Glutamatergic neuron (in vitro differentiated cells): ENCODE data around the gene GRIN1. TPM values are rescaled to one million over a fixed set of nuclear protein-coding genes. Genes with fewer than 3 reads are reported as not detected.

Experiments
- DNase-seq: peaks from one replicate; pipeline ENCODE4 v3.0.0; 2022
- H3K27ac Mint-ChIP-seq: one replicate; pipeline ENCODE4 v1.8.0; 2020; ENCODE audit warnings: mild to moderate bottlenecking, mixed read lengths, inconsistent platforms; ENCODE audit not compliant: unreplicated experiment
- H3K27me3 Mint-ChIP-seq: one replicate; pipeline ENCODE4 v1.8.0; 2020; ENCODE audit warnings: mild to moderate bottlenecking, moderate library complexity, mixed read lengths, inconsistent platforms; ENCODE audit not compliant: unreplicated experiment
- H3K36me3 Mint-ChIP-seq: one replicate; pipeline ENCODE4 v1.8.0; 2020; ENCODE audit warnings: mild to moderate bottlenecking, mixed read lengths, inconsistent platforms; ENCODE audit not compliant: unreplicated experiment
- H3K4me1 Mint-ChIP-seq: one replicate; pipeline ENCODE4 v1.8.0; 2020; ENCODE audit warnings: mild to moderate bottlenecking, low read depth, mixed read lengths, inconsistent platforms; ENCODE audit not compliant: unreplicated experiment
- H3K4me3 Mint-ChIP-seq: one replicate; pipeline ENCODE4 v1.8.0; 2020; ENCODE audit warnings: mild to moderate bottlenecking, mixed read lengths, inconsistent platforms; ENCODE audit not compliant: unreplicated experiment
- H3K9me3 Mint-ChIP-seq: one replicate; pipeline ENCODE4 v1.8.0; 2020; ENCODE audit warnings: mild to moderate bottlenecking, moderate library complexity, mixed read lengths, inconsistent platforms; ENCODE audit not compliant: unreplicated experiment
- CTCF ChIP-seq: fragments of 200-600 bp; sonication (generic); IDR thresholded peaks from one replicate; pipeline ENCODE4 v1.5.0; 2021; ENCODE audit not compliant: partially characterized antibody, unreplicated experiment
- total RNA-seq: library from RNA; stranded (reverse); fragmentation: NEBNext Ultra II Directional; extraction: Animal tissue kit (Norgen Biotek cat#: 25700); gene quantifications from one replicate; pipeline ENCODE4 v1.2.1, GENCODE V29; 2021; ENCODE audit not compliant: unreplicated experiment

Gene GRIN1
- total RNA-seq, 1 donor from 2014 or later, result 5.5 TPM

DNA sequence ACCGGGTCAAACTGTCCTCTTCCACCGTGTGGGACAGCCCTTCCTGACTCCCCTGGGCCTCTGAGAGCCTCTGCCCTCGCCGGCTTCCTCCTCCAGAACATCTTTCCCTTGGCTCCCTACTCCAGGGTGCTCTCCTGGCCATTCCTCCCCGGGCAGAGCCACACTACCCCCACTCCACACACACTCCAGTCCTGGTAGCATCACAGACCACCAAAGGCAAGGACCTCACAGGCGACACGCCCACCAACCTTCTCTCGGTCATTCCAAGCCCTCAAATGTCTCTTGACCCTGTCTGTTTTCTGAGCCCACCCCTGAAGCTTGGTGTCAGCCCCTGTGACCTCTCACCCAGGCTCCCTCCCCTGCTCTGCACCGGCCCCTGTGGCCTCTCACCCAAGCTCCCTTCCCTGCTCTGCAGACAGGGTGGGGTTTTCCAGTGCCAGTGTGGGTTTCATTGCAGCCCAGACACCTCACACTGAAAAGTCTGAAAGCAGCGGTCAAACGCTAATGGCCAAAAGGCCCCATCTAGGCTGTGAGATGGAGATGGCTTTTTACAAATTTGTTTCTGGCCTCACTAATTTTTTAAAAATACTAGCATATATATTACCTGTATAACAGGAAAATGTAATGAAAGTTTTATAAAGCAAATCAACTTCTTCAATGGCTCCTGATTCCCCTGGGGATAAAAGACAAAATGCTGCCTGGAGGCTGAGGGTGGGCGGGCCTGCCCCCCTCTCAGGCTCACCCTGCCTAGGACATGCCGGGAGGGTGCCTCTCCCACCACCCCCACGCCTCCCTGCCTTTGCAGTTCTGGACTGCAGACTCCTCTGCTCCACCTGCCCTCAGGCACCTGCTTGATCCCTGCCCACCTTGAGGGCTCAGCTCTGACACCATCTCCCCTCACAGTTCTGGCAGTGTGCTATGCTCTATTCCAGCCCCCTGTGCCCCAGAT lies 20.4 kb downstream of the GRIN1 start:
- peaks cover 10% of the 10 kb centered on the region for H3K4me1 Mint-ChIP-seq
- peak overlapping the region; percentile 29 for H3K27ac Mint-ChIP-seq
- peak overlapping the region; percentile 72 for H3K4me3 Mint-ChIP-seq
- no peaks in the 10 kb centered on the region for H3K36me3 Mint-ChIP-seq
- peaks cover 24% of the 10 kb centered on the region for H3K27me3 Mint-ChIP-seq
- DNase-seq, result no peak
- peaks cover 4% of the 10 kb centered on the region for H3K9me3 Mint-ChIP-seq
- TF ChIP-seq CTCF, result no peak

DNA sequence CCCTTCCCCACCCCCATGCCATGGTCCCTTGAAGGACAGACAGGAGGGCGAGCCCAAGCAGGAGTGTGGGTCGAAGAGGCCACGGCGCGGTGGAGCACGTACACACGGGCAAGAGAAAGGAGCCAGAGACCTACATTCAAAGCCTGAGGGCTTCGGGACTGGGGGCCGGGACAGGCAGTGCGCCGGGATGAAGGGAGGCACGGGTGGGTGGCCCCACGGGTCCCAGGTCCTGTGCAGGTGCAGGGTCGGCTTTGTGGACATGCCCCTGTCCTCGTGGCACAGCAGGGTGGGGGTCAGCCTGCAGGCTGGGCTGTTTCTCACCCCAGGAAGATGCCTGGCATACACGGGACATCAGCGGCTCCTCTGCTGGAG lies 21.1 kb downstream of the GRIN1 start:
- H3K36me3 Mint-ChIP-seq, result no peaks in the 10 kb centered on the region
- H3K9me3 Mint-ChIP-seq, result peaks cover 4% of the 10 kb centered on the region
- no peak overlapping the region for H3K27ac Mint-ChIP-seq
- peaks cover 10% of the 10 kb centered on the region for H3K4me1 Mint-ChIP-seq
- no peak overlapping the region for H3K4me3 Mint-ChIP-seq
- H3K27me3 Mint-ChIP-seq, result peaks cover 24% of the 10 kb centered on the region
- no peak for DNase-seq
- no peak for TF ChIP-seq CTCF

DNA sequence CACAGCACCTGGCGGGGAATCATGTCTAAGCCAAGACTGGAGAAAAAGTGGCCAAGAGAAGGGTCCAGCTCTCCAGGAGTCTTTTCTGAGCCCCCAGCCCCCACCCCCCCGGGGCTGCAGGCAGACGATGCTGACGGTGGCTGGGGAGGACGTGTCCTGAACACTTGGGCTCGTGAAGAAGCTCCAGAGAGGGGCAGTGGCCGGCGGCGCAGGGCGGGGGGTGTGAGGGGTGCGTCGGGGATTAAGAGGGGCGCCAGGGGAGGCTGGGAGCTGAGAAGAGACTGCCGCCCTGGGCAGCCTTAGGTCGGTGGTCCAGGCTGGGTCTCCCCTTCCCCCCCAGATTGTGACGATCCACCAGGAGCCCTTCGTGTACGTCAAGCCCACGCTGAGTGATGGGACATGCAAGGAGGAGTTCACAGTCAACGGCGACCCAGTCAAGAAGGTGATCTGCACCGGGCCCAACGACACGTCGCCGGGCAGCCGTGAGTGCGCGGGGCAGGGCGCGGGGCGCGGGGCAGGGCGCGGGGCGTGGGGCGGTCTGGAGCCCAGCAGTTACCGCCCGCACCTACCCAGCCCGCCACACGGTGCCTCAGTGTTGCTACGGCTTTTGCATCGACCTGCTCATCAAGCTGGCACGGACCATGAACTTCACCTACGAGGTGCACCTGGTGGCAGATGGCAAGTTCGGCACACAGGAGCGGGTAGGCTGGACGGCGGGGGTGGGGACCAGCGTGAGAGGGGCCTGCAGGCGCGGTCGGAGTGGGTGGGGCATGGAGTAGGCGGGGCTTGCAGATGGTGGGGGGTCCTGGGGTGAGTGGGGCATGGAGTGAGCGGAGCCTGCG lies 22.0 kb downstream of the GRIN1 start:
- no peak overlapping the region for H3K4me3 Mint-ChIP-seq
- H3K9me3 Mint-ChIP-seq, result peaks cover 4% of the 10 kb centered on the region
- H3K36me3 Mint-ChIP-seq, result no peaks in the 10 kb centered on the region
- H3K27ac Mint-ChIP-seq, result no peak overlapping the region
- no peak for DNase-seq
- H3K27me3 Mint-ChIP-seq, result peaks cover 23% of the 10 kb centered on the region
- TF ChIP-seq CTCF, result no peak
- peaks cover 10% of the 10 kb centered on the region for H3K4me1 Mint-ChIP-seq

GRCh38 chr9:137161558-137162486 lies 22.9 kb downstream of the GRIN1 start:
- peak overlapping the region; percentile 34 for H3K4me3 Mint-ChIP-seq
- H3K9me3 Mint-ChIP-seq, result peaks cover 5% of the 10 kb centered on the region
- peaks cover 24% of the 10 kb centered on the region for H3K27me3 Mint-ChIP-seq
- H3K4me1 Mint-ChIP-seq, result peaks cover 10% of the 10 kb centered on the region
- H3K27ac Mint-ChIP-seq, result no peak overlapping the region
- no peak for DNase-seq
- H3K36me3 Mint-ChIP-seq, result no peaks in the 10 kb centered on the region
- no peak for TF ChIP-seq CTCF
